ENCODE measurements around the gene AKR1D1. TPM values are rescaled to one million over a fixed set of nuclear protein-coding genes. Genes with fewer than 3 reads are reported as not detected.

The AKR1D1 gene
- total RNA-seq, 4 donors from 2014 or later: not detected

GRCh38 chr7:138099813-138100212 is 23.6 kb downstream of the AKR1D1 start:
- Histone ChIP-seq H3K9me3 (no peaks in the 10 kb centered on the region), H3K27ac (no peak overlapping the region), H3K27me3 (no peaks in the 10 kb centered on the region), H3K4me3 (replicated peaks in 1 of 3) (no peak overlapping the region), H3K36me3 (no peaks in the 10 kb centered on the region), H3K4me1 (no peaks in the 10 kb centered on the region)
- 79 to 95% methylated on average over 3 of the region's 3 CpGs for WGBS, 2 donors
- TF ChIP-seq CTCF (IDR thresholded peaks at IDR 0.05): no peak
- no peak for TF ChIP-seq POLR2A (IDR thresholded peaks at IDR 0.05)
- intact Hi-C loops (cut with DNase I): no loop called here
- no peak for DNase-seq

- TF ChIP-seq POLR2A (IDR thresholded peaks at IDR 0.05): no peak
- no peak for TF ChIP-seq CTCF (IDR thresholded peaks at IDR 0.05)
- intact Hi-C loops (cut with DNase I): no loop called here
- no peak overlapping the region for H3K4me3 ChIP-seq (replicated peaks in 1 of 3)
- no peak overlapping the region for H3K27ac ChIP-seq
- H3K4me1 ChIP-seq: no peaks in the 10 kb centered on the region
- no peaks in the 10 kb centered on the region for H3K27me3 ChIP-seq
- DNase-seq: no peak
- 91 to 93% methylated on average over 5 of the region's 5 CpGs for WGBS, 2 donors
- H3K9me3 ChIP-seq: no peaks in the 10 kb centered on the region
- no peaks in the 10 kb centered on the region for H3K36me3 ChIP-seq
Observed at GRCh38 chr7:138105221-138105620, 29.0 kb downstream of the AKR1D1 start.

- Histone ChIP-seq H3K9me3 (no peaks in the 10 kb centered on the region), H3K4me3 (replicated peaks in 1 of 3) (no peak overlapping the region), H3K36me3 (no peaks in the 10 kb centered on the region), H3K27me3 (no peaks in the 10 kb centered on the region), H3K27ac (no peak overlapping the region), H3K4me1 (no peaks in the 10 kb centered on the region)
- intact Hi-C loops (cut with DNase I): no loop called here
- TF ChIP-seq CTCF (IDR thresholded peaks at IDR 0.05): no peak
- TF ChIP-seq POLR2A (IDR thresholded peaks at IDR 0.05): no peak
- 92 to 94% methylated on average over 3 of the region's 3 CpGs for WGBS, 2 donors
- DNase-seq: no peak
Observed at GRCh38 chr7:138115047-138115446, 38.8 kb downstream of the AKR1D1 start.

GRCh38 chr7:138116141-138116540 is 39.9 kb downstream of the AKR1D1 start:
- 64 to 77% methylated on average over 1 of the region's 1 CpG for WGBS, 2 donors
- TF ChIP-seq CTCF (IDR thresholded peaks at IDR 0.05): no peak
- TF ChIP-seq POLR2A (IDR thresholded peaks at IDR 0.05): no peak
- no peaks in the 10 kb centered on the region for H3K4me1 ChIP-seq
- intact Hi-C loops (cut with DNase I): no loop called here
- no peak for DNase-seq
- H3K27ac ChIP-seq: no peak overlapping the region
- no peaks in the 10 kb centered on the region for H3K9me3 ChIP-seq
- H3K27me3 ChIP-seq: no peaks in the 10 kb centered on the region
- H3K36me3 ChIP-seq: no peaks in the 10 kb centered on the region
- no peak overlapping the region for H3K4me3 ChIP-seq (replicated peaks in 1 of 3)

GRCh38 chr7:138116892-138117291 is 40.6 kb downstream of the AKR1D1 start:
- intact Hi-C loops (cut with DNase I): no loop called here
- TF ChIP-seq POLR2A (IDR thresholded peaks at IDR 0.05): no peak
- TF ChIP-seq CTCF (IDR thresholded peaks at IDR 0.05): no peak
- Histone ChIP-seq H3K9me3 (no peaks in the 10 kb centered on the region), H3K27me3 (no peaks in the 10 kb centered on the region), H3K4me3 (replicated peaks in 1 of 3) (no peak overlapping the region), H3K4me1 (no peaks in the 10 kb centered on the region), H3K27ac (no peak overlapping the region), H3K36me3 (no peaks in the 10 kb centered on the region)
- WGBS, 2 donors: 65 to 66% methylated on average over 2 of the region's 2 CpGs
- no peak for DNase-seq

Measured in thyroid gland (tissue), 4 donors.